NT2/D1 (cell line): Measurements from ENCODE around the gene STX8.

Source experiments
- DNase-seq: peaks from one replicate; pipeline ENCODE4 v3.0.0-alpha.2; 2011; ENCODE audit warnings: low read depth, low spot score
- H3K27me3 ChIP-seq: 2 replicates; pipeline ENCODE4 v1.6.0; 2011; ENCODE audit warnings: mild to moderate bottlenecking; ENCODE audit not compliant: insufficient read length, insufficient read depth
- H3K36me3 ChIP-seq: 2 replicates; pipeline ENCODE4 v1.6.1; 2011; ENCODE audit warnings: mild to moderate bottlenecking, low read length, mixed read lengths; ENCODE audit not compliant: insufficient read depth, insufficient read length
- H3K4me1 ChIP-seq: 2 replicates; pipeline ENCODE4 v1.5.1; 2011; ENCODE audit not compliant: insufficient read depth, insufficient read length
- H3K4me3 ChIP-seq: 2 replicates; pipeline ENCODE4 v1.5.1; 2011; ENCODE audit warnings: low read depth; ENCODE audit not compliant: insufficient read length
- H3K9ac ChIP-seq: 2 replicates; pipeline ENCODE4 v1.6.0; 2011; ENCODE audit warnings: low read depth; ENCODE audit not compliant: insufficient read length
- H3K9me3 ChIP-seq: 2 replicates; pipeline ENCODE4 v1.5.1; 2011; ENCODE audit warnings: mild to moderate bottlenecking, low read length; ENCODE audit not compliant: insufficient read depth
- SUZ12 ChIP-seq: IDR thresholded peaks from 2 replicates; pipeline ENCODE4 v1.6.1; 2011; ENCODE audit not compliant: insufficient read length, insufficient read depth; ENCODE audit errors: extremely low read depth
- YY1 ChIP-seq: IDR thresholded peaks from 2 replicates; pipeline ENCODE4 v1.6.1; 2011; ENCODE audit not compliant: insufficient read length, insufficient read depth
- ZNF274 ChIP-seq: IDR thresholded peaks from 2 replicates; pipeline ENCODE4 v1.6.1; 2011; ENCODE audit warnings: mild to moderate bottlenecking, low read depth, low read length

The STX8 gene

DNA sequence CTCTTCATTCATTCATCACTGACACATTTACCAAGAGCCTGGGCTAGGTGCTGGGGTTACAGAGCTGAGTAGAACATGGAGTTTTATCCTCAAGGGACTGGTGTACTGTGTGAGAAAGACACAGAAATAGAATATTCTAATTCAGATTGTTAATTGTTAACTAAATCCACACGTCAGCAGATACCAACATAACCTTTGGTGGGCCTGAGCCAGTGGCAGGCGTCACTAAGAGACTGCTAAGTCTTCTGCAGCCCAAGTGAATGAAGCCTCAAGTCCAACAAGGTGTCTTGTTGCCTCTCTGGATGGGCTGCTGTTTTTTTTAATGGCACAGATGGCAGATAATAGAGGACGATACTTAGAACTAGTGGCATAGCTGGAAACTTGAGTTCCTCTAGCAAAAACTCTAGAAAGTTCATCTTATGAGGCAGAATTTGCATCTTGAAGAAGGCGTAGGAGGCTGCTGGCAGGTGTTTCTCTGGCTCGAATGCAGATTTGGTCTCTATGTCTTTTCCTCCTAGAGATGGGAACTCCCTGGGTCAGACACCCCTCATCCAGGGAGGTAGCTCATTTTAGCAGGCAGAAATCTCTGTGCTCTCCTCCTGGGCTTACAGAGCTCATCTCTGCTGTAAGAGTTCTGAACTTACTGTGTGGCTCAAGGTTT is 374.8 kb downstream of the STX8 start:
- Histone ChIP-seq H3K9ac (no peak overlapping the region), H3K36me3 (peaks cover 4% of the 10 kb centered on the region), H3K9me3 (no peaks in the 10 kb centered on the region), H3K4me1 (peaks cover under 1% of the 10 kb centered on the region), H3K27me3 (no peaks in the 10 kb centered on the region), H3K4me3 (no peak overlapping the region)
- TF ChIP-seq SUZ12 = no peak
- no peak for TF ChIP-seq ZNF274
- no peak for TF ChIP-seq YY1
- DNase-seq = no peak
